ENCODE data around the gene DDAH2.
A peak's percentile ranks its signal among the peaks of the same experiment; 100 is the strongest.

Gene DDAH2

GRCh38 chr6:31732029-31732428, 2.9 kb upstream of the DDAH2 start:
- TF ChIP-seq, protein P1, sequence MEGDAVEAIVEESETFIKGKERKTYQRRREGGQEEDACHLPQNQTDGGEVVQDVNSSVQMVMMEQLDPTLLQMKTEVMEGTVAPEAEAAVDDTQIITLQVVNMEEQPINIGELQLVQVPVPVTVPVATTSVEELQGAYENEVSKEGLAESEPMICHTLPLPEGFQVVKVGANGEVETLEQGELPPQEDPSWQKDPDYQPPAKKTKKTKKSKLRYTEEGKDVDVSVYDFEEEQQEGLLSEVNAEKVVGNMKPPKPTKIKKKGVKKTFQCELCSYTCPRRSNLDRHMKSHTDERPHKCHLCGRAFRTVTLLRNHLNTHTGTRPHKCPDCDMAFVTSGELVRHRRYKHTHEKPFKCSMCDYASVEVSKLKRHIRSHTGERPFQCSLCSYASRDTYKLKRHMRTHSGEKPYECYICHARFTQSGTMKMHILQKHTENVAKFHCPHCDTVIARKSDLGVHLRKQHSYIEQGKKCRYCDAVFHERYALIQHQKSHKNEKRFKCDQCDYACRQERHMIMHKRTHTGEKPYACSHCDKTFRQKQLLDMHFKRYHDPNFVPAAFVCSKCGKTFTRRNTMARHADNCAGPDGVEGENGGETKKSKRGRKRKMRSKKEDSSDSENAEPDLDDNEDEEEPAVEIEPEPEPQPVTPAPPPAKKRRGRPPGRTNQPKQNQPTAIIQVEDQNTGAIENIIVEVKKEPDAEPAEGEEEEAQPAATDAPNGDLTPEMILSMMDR (IDR thresholded peaks at IDR 0.05; ENCODE audit: insufficient read depth, low read depth, low read length, missing control alignments) = no peak
- no peak for DNase-seq (ENCODE audit: low read depth)

GRCh38 chr6:31730631-31731086, 1.6 kb upstream of the DDAH2 start:
- no peak overlapping the region for H3K4me3 ChIP-seq (ENCODE audit: low read depth, low read length)
- TF ChIP-seq, protein P1 (IDR thresholded peaks at IDR 0.05; ENCODE audit: insufficient read depth, low read depth, low read length, missing control alignments) = no peak
- no peak for DNase-seq (ENCODE audit: low read depth)

More at GRCh38 chr6:31732029-31732428, 2.9 kb upstream of the DDAH2 start:
- H3K4me3 ChIP-seq (ENCODE audit: low read depth, low read length) = no peak overlapping the region

DNA sequence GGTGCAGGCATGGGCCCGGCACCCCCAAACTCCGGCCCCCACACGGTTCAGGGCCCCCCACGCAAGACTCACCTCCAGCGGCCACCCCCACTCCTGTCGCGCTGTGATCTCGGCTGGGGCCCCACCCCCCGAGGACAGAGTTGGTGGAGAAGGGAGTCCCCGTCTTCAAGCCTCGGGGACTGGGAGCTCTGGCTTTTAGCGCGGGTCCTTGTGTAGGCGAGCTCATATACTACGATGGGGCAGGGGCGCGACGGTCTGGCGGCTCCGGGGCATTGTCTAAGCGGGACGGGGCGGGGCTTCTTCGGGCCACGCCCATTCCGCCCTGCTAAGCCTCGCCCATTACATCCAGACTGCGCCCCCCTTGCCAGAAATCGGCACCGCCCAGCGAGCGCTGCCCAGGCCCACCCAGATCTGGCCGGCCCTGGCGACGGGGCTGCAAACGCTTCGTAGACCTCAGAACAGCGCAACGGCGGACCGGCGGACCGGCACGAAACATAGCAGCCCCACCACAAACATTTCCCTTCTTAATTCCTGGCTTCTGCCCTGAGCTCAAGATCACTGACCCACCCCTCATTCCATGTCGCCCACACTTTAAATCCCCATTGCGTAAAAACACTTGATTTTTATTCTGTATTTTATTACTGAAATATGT, 1.0 kb upstream of the DDAH2 start:
- TF ChIP-seq, protein P1 (IDR thresholded peaks at IDR 0.05; ENCODE audit: insufficient read depth, low read depth, low read length, missing control alignments) = no peak
- peak; percentile 78 for DNase-seq (ENCODE audit: low read depth)
- H3K4me3 ChIP-seq (ENCODE audit: low read depth, low read length) = peak overlapping the region; percentile 49

DNA sequence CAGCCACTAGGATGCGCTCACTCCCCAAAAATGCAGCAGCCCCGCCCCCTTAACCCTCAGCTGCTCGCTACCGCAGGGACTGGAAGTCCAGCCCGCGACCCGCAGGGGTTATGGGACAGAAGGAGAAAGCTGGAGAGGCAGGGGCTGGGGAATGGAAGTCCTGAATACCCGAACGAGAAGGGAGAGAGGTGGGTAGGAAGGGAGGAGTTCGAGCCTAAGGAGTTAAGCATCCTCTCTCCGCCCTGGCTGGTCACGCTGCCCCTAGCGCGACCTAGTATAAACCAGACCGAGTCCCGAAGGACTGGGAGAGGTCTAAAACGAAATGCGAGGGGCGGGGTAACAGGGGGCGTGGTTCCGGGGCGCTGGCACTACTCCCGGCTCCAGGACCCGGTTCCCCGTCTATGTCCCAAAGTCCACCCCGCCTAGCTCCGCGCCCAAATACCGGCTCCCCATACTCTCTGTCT, 448 bp upstream of the DDAH2 start:
- peak; percentile 88 for DNase-seq (ENCODE audit: low read depth)
- H3K4me3 ChIP-seq (ENCODE audit: low read depth, low read length) = peak overlapping the region; percentile 49
- TF ChIP-seq, protein P1 (IDR thresholded peaks at IDR 0.05; ENCODE audit: insufficient read depth, low read depth, low read length, missing control alignments) = peak; percentile 75

DNA sequence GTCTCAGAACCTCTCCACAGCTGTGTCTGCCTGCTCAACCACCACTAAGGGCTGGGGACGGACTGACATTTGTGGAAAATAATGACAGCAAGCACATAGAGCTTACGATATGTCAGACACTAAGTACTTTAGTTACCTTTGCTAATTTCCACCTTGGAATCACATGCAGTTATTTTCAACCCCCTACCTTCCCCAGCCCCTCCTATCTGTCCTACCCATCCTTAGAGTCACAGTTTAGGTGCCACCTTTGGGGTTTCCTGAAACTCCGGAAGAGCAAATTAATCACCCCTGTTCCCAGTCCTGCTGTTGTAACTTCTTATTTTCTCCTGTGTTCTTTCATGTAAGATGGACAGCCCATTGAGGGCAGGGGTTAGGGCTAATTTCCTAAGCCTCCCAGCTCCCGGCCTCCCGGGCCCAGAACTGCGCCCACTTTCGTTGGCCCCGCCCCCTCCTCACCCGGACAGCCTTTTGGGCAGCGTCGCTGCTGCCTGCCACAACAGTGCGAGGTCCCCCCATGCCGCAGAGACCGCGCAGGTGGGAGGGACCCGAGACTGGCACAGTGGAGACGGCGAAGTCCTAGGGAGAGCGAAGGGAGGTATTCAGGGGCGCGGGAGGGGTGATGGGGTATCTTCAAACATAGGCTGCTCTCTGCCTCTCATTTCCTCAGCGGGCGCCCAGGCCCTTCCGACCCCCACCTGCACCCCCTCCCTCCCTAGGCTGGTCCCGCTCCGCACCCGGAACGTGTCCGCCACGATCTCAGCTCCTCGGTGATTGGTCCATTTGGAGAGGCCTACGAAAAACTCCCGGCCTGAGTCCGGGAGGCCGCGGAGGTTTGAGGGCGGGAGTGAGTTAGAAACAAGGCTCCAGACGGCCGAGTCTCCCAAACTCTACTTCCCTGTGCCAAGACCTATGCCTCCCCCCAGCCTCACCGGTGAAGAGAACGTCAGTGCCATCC, 1.1 kb downstream of the DDAH2 start:
- peak; percentile 83 for DNase-seq (ENCODE audit: low read depth)
- TF ChIP-seq, protein P1 (IDR thresholded peaks at IDR 0.05; ENCODE audit: insufficient read depth, low read depth, low read length, missing control alignments) = no peak
- H3K4me3 ChIP-seq (ENCODE audit: low read depth, low read length) = no peak overlapping the region

DNA sequence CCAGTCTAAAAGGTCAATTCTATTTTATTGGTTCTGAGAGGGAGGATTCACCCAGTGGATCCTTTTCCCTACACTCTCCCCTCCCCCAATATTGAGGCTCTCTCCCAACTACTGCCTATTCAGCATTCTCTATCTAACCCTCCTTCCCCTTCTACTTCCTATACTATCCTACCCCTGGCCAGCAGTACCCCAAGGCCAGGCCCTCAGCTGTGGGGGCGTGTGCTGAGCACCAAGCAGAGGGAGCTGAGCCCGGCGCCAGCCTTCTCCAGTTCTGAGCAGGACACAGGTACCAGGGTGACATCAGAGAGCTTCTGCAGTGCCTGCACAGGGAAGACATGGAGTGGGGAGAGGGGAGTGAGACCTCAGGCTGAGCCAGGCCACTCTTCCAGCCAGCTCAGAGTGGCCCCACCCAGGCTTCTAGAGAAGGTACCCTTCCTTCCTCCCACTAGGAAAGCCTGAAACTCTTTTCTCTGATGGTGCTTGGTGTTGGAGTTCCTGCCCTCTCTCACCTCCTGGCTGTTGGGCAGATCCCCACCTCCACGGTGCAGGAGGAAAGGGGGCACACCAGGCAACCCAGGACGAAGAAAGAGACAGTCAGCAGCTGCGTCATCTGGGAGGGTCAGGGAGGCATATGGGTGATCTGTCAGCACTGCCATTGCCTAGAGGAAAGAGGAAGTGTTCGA, 1.9 kb downstream of the DDAH2 start:
- H3K4me3 ChIP-seq (ENCODE audit: low read depth, low read length) = no peak overlapping the region
- no peak for DNase-seq (ENCODE audit: low read depth)
- TF ChIP-seq, protein P1 (IDR thresholded peaks at IDR 0.05; ENCODE audit: insufficient read depth, low read depth, low read length, missing control alignments) = no peak
